ENCODE data around the gene RNF113A.

- TF ChIP-seq CTCF (IDR thresholded peaks at IDR 0.05) (no peak), POLR2A (IDR thresholded peaks at IDR 0.05) (no peak)
Measured at GRCh38 chrX:119880076-119880475, 8.5 kb upstream of the RNF113A start.

All from Peyer's patch (tissue), 4 donors.